ENCODE measurements around the gene GPR142.
A peak's percentile ranks its signal among the peaks of the same experiment; 100 is the strongest.
"Not testable (repeated sequence)": the region's sequence is repeated elsewhere in the genome, so short reads cannot be mapped to it uniquely, and the experiment has no call there.

Gene GPR142

DNA sequence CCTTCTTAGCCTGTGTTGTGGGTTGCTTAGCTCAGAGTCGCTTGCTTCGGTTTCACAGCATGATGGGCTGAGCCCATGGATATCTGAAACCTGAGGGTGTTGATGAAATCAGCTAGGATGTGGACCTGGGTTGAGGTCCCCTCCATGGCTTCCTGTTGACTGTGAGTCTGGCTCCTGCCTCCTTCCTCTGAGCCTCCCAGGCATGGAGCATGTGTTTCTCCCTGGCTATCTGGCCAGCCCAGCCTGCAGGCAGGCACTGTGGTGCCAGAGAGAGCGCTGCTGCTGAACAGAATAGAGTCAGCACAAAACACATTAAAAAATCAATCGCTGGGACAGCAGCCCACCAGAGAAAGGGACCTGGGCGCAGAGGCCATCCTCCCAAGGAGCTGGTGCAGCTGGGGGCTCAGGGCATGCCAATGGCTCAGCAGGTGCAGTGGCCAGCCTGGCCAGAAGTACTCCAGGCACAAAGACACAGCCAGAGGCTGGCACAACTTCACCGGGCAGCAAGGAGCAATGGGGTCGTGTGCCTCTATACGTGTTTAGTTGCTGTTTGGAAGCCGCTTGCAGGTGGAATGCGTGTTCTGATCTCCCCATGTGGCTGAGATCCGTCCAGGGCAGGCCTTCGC is 36.3 kb downstream of the GPR142 start:
- Histone ChIP-seq H3K4me1 (no peaks in the 10 kb centered on the region; the same call in 1 of the 2 replicates), H3K4me2 (peak overlapping the region; percentile 6; the same call in 1 of the 2 replicates), H3K9me3 (no peaks in the 10 kb centered on the region), H3K4me3 (no peak overlapping the region), H3K9ac (no peak overlapping the region), H3K27ac (no peak overlapping the region), H3K27me3 (no peaks in the 10 kb centered on the region), H4K20me1 (no peaks in the 10 kb centered on the region), H3K36me3 (no peaks in the 10 kb centered on the region)
- no peak for TF ChIP-seq Cebpa-rat (IDR thresholded peaks at IDR 0.05)

GRCh38 chr17:74404218-74404617 is 36.9 kb downstream of the GPR142 start:
- no peak overlapping the region for H3K4me3 ChIP-seq
- TF ChIP-seq Cebpa-rat (IDR thresholded peaks at IDR 0.05) = no peak
- H3K9ac ChIP-seq = no peak overlapping the region
- H3K4me1 ChIP-seq = peaks cover under 1% of the 10 kb centered on the region
- H3K36me3 ChIP-seq = no peaks in the 10 kb centered on the region
- no peaks in the 10 kb centered on the region for H3K9me3 ChIP-seq
- H4K20me1 ChIP-seq = no peaks in the 10 kb centered on the region
- H3K27me3 ChIP-seq = no peaks in the 10 kb centered on the region
- H3K27ac ChIP-seq = no peak overlapping the region
- H3K4me2 ChIP-seq = no peak overlapping the region

- no peaks in the 10 kb centered on the region for H3K36me3 ChIP-seq
- H3K4me3 ChIP-seq = no peak overlapping the region
- H3K27ac ChIP-seq = no peak overlapping the region
Observed at GRCh38 chr17:74404789-74405188, 37.5 kb downstream of the GPR142 start.

DNA sequence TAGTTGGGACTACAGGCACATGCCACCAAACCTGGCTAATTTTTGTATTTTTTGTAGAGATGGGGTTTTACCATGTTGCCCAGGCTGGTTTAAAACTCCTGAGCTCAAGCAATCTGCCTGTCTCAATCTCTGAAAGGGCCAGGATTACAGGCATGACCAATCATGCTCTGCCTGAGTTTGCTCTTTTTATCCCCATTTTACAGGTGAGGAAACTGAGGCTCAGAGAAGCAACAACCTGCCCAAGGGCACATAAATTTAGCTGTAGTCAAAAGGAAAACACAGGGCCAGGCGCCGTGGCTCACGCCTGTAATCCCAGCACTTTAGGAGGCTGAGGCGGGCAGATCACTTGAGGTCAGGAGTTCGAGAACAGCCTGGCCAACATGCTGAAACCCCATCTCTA is 38.0 kb downstream of the GPR142 start:
- not testable (repeated sequence) for H4K20me1 ChIP-seq, H3K27ac ChIP-seq, H3K27me3 ChIP-seq, H3K9me3 ChIP-seq, H3K4me3 ChIP-seq, H3K4me2 ChIP-seq, H3K36me3 ChIP-seq, H3K9ac ChIP-seq
- H3K4me1 ChIP-seq = peaks cover 11% of the 10 kb centered on the region

More at GRCh38 chr17:74404789-74405188, 37.5 kb downstream of the GPR142 start:
- Histone ChIP-seq H3K4me2 (no peak overlapping the region), H3K4me1 (peaks cover 6% of the 10 kb centered on the region), H4K20me1 (no peaks in the 10 kb centered on the region), H3K9me3 (no peaks in the 10 kb centered on the region), H3K9ac (no peak overlapping the region), H3K27me3 (no peaks in the 10 kb centered on the region)
- no peak for TF ChIP-seq Cebpa-rat (IDR thresholded peaks at IDR 0.05)

DNA sequence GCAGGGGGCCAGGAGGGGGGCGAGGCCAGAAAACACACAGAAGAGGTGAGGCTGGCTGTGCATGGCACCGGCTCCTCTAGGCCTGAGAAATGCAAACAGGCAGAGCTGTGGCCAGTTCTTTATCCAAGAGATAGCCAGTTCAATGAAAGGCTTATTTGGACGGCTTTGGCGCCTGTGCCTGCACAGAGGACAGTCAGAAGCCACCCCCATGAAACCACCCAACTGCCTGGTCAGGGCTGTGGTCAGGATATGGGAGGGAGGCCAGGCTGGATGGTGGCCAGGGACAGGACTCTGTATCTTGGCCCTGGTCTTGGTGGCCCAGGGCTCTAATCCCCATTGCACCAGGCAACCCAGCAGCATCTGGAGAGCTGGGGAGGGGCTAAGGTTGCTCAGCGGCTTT is 40.1 kb downstream of the GPR142 start:
- H3K9ac ChIP-seq = no peak overlapping the region
- H3K27me3 ChIP-seq = no peaks in the 10 kb centered on the region

GRCh38 chr17:74408262-74408661 is 41.0 kb downstream of the GPR142 start:
- Histone ChIP-seq H3K4me2 (no peak overlapping the region), H3K9ac (no peak overlapping the region), H3K9me3 (no peaks in the 10 kb centered on the region), H3K27ac (no peak overlapping the region), H3K4me1 (peaks cover 15% of the 10 kb centered on the region), H3K36me3 (no peaks in the 10 kb centered on the region), H3K27me3 (no peaks in the 10 kb centered on the region), H3K4me3 (no peak overlapping the region), H4K20me1 (no peaks in the 10 kb centered on the region)
- TF ChIP-seq Cebpa-rat (IDR thresholded peaks at IDR 0.05) = no peak

More for the DNA sequence above, 40.1 kb downstream of the GPR142 start:
- Histone ChIP-seq H3K36me3 (no peaks in the 10 kb centered on the region), H3K9me3 (no peaks in the 10 kb centered on the region), H3K4me3 (no peak overlapping the region), H3K27ac (no peak overlapping the region), H3K4me1 (peaks cover 15% of the 10 kb centered on the region), H3K4me2 (no peak overlapping the region), H4K20me1 (no peaks in the 10 kb centered on the region)
- no peak for TF ChIP-seq Cebpa-rat (IDR thresholded peaks at IDR 0.05)

- H4K20me1 ChIP-seq = no peaks in the 10 kb centered on the region
- no peak overlapping the region for H3K27ac ChIP-seq
- TF ChIP-seq Cebpa-rat (IDR thresholded peaks at IDR 0.05) = no peak
- H3K9ac ChIP-seq = no peak overlapping the region
- H3K4me2 ChIP-seq = no peak overlapping the region
- H3K27me3 ChIP-seq = no peaks in the 10 kb centered on the region
- no peak overlapping the region for H3K4me3 ChIP-seq
- no peaks in the 10 kb centered on the region for H3K36me3 ChIP-seq
- H3K9me3 ChIP-seq = no peaks in the 10 kb centered on the region
- peaks cover 15% of the 10 kb centered on the region for H3K4me1 ChIP-seq
Observed at GRCh38 chr17:74408815-74409214, 41.5 kb downstream of the GPR142 start.

DNA sequence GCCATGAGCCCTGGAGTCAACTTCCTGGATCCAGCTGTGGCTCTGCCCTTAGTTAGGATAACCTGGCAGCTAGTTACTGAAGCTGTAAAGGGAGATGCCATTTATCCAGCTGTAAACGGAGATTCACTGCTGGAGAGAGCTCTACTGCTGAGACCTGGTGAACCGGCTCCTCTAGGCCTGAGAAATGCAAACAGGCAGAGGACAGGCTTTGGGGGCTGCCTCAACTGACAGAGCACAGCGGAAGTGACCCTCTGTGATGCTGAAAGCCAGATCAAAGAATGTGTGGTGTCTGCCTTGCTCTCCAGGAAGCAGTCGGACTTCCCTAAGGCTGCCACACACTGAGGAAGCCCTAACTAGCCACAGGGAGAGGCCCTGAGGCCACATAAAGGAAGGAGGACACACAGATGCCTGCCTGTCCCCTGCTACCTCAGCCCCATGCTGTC is 42.7 kb downstream of the GPR142 start:
- H3K4me1 ChIP-seq = peaks cover 23% of the 10 kb centered on the region
- no peaks in the 10 kb centered on the region for H4K20me1 ChIP-seq
- peak overlapping the region; percentile 49 for H3K27ac ChIP-seq
- H3K9me3 ChIP-seq = no peaks in the 10 kb centered on the region
- peak overlapping the region; percentile 46; the same call in 1 of the 2 replicates for H3K9ac ChIP-seq
- H3K4me3 ChIP-seq = no peak overlapping the region
- TF ChIP-seq Cebpa-rat (IDR thresholded peaks at IDR 0.05) = no peak
- no peaks in the 10 kb centered on the region for H3K27me3 ChIP-seq
- H3K4me2 ChIP-seq = peak overlapping the region; percentile 60
- no peaks in the 10 kb centered on the region for H3K36me3 ChIP-seq

DNA sequence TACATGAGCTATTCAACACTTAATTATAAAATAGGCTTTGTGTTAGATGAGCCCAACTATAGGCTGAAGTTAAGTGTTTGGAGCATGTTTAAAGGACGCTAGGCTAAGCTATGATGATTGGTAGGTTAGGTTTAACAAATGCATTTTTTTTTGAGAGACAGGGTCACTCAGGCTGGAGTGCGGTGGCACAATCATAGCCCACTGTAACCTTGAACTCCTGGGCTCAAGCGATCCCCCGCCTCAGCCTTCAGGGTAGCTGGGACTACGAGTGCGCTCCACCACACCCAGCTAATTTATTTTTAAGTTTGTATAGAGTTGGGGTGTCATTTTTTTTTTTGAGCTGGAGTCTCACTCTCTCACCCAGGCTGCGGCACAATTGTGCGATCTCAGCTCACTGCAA is 45.3 kb downstream of the GPR142 start:
- Histone ChIP-seq H3K36me3 (no peaks in the 10 kb centered on the region), H3K4me2 (no peak overlapping the region), H3K27ac (no peak overlapping the region), H3K4me1 (peaks cover 35% of the 10 kb centered on the region), H3K9ac (no peak overlapping the region), H3K27me3 (no peaks in the 10 kb centered on the region), H3K4me3 (no peak overlapping the region), H4K20me1 (no peaks in the 10 kb centered on the region), H3K9me3 (no peaks in the 10 kb centered on the region)
- TF ChIP-seq Cebpa-rat (IDR thresholded peaks at IDR 0.05) = no peak

- Histone ChIP-seq H3K36me3 (no peaks in the 10 kb centered on the region), H3K4me1 (peaks cover 44% of the 10 kb centered on the region)
- TF ChIP-seq Cebpa-rat (IDR thresholded peaks at IDR 0.05) = no peak
Observed at GRCh38 chr17:74413491-74413890, 46.2 kb downstream of the GPR142 start.

GRCh38 chr17:74414510-74414909 is 47.2 kb downstream of the GPR142 start:
- no peak for TF ChIP-seq Cebpa-rat (IDR thresholded peaks at IDR 0.05)
- H3K27me3 ChIP-seq = no peaks in the 10 kb centered on the region
- no peaks in the 10 kb centered on the region for H3K9me3 ChIP-seq
- H3K4me3 ChIP-seq = no peak overlapping the region
- peaks cover 51% of the 10 kb centered on the region for H3K4me1 ChIP-seq
- H3K4me2 ChIP-seq = no peak overlapping the region
- H3K36me3 ChIP-seq = no peaks in the 10 kb centered on the region
- no peak overlapping the region for H3K9ac ChIP-seq
- H3K27ac ChIP-seq = no peak overlapping the region
- no peaks in the 10 kb centered on the region for H4K20me1 ChIP-seq

More at GRCh38 chr17:74413491-74413890, 46.2 kb downstream of the GPR142 start:
- Histone ChIP-seq H4K20me1 (no peaks in the 10 kb centered on the region), H3K4me2 (no peak overlapping the region), H3K9me3 (no peaks in the 10 kb centered on the region), H3K27ac (no peak overlapping the region), H3K9ac (no peak overlapping the region), H3K27me3 (no peaks in the 10 kb centered on the region), H3K4me3 (no peak overlapping the region)
